ENCODE measurements around the gene ITGB3. TPM values are rescaled to one million over a fixed set of nuclear protein-coding genes. Genes with fewer than 3 reads are reported as not detected.
"Not testable (repeated sequence)": the region's sequence is repeated elsewhere in the genome, so short reads cannot be mapped to it uniquely, and the experiment has no call there.

Gene ITGB3
- total RNA-seq, 1 experiment from 2014 or later, result 0.48 TPM

DNA sequence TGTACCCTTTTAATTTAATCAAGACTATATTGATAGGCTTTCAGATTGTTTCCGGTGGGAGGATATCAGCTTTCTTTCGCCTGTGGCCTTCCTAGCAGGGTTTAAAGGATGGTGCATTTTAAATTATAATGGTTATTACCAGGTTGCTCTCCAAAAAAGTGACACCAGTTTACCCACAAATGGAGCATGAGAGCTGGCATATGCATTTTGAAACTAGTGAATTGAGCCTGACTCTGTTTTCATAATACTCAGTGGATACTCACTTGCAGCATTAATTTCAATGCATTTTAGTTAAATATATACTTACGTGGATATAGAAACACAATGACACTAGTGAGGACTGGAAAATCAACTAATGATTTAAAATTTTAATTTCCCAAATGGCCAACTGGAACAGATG is 38.7 kb upstream of the ITGB3 start:
- Mint-ChIP-seq H3K27ac (ENCODE audit: unreplicated experiment) (no peak overlapping the region), H3K27me3 (ENCODE audit: insufficient read depth, unreplicated experiment) (no peaks in the 10 kb centered on the region), H3K36me3 (ENCODE audit: insufficient read depth, unreplicated experiment) (no peaks in the 10 kb centered on the region), H3K4me3 (ENCODE audit: unreplicated experiment) (no peak overlapping the region), H3K9me3 (ENCODE audit: unreplicated experiment) (no peaks in the 10 kb centered on the region), H3K4me1 (ENCODE audit: low read depth, unreplicated experiment) (no peaks in the 10 kb centered on the region)
- no peak for DNase-seq
- H3K4me3 ChIP-seq (ENCODE audit: low read depth, low read length), result no peak overlapping the region
- no TSS peak for BruUV-seq (replicated peaks)
- TF ChIP-seq, protein P1, sequence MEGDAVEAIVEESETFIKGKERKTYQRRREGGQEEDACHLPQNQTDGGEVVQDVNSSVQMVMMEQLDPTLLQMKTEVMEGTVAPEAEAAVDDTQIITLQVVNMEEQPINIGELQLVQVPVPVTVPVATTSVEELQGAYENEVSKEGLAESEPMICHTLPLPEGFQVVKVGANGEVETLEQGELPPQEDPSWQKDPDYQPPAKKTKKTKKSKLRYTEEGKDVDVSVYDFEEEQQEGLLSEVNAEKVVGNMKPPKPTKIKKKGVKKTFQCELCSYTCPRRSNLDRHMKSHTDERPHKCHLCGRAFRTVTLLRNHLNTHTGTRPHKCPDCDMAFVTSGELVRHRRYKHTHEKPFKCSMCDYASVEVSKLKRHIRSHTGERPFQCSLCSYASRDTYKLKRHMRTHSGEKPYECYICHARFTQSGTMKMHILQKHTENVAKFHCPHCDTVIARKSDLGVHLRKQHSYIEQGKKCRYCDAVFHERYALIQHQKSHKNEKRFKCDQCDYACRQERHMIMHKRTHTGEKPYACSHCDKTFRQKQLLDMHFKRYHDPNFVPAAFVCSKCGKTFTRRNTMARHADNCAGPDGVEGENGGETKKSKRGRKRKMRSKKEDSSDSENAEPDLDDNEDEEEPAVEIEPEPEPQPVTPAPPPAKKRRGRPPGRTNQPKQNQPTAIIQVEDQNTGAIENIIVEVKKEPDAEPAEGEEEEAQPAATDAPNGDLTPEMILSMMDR (IDR thresholded peaks at IDR 0.05; ENCODE audit: insufficient read depth in 1 of 2, low read depth in 1 of 2, low read length in 1 of 2, severe bottlenecking in 1 of 2, unreplicated experiment in 1 of 2), result no peak
- H3K4me1 ChIP-seq, result peaks cover 15% of the 10 kb centered on the region; the same call in 1 of the 2 replicates
- ChIA-PET CTCF (no interaction called here), POLR2A (no interaction called here)
- H3K27me3 ChIP-seq (replicated peaks; ENCODE audit: control insufficient read depth, insufficient read depth, low read length), result no peaks in the 10 kb centered on the region
- H3K9me3 ChIP-seq, result no peaks in the 10 kb centered on the region
- intact Hi-C loops (cut with micrococcal nuclease; ENCODE audit: unreplicated experiment), result no loop called here
- H3K36me3 ChIP-seq (ENCODE audit: control insufficient read depth, insufficient read depth, low read length), result no peaks in the 10 kb centered on the region

DNA sequence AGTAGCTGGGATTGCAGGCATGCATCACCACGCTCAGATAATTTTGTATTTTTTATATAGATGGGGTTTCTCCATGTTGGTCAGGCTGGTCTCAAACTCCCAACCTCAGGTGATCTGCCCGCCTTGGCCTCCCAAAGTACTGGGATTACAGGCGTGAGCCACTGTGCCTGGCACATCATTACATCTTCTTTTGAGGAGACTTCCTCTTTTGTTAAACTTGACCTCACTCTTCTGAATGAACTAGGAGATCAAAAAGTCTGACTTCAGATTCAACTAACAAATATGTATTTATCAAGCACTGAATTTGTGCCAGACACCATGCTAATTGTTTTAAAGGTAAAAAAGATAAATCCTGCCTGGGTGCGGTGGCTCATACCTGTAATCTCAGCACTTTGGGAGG is 36.8 kb upstream of the ITGB3 start:
- H3K4me3 Mint-ChIP-seq (ENCODE audit: unreplicated experiment); H3K36me3 ChIP-seq (ENCODE audit: control insufficient read depth, insufficient read depth, low read length); DNase-seq; H3K27ac Mint-ChIP-seq (ENCODE audit: unreplicated experiment); H3K27me3 ChIP-seq (replicated peaks; ENCODE audit: control insufficient read depth, insufficient read depth, low read length); H3K4me3 ChIP-seq (ENCODE audit: low read depth, low read length); H3K27me3 Mint-ChIP-seq (ENCODE audit: insufficient read depth, unreplicated experiment); H3K4me1 Mint-ChIP-seq (ENCODE audit: low read depth, unreplicated experiment); H3K9me3 Mint-ChIP-seq (ENCODE audit: unreplicated experiment); POLR2A ChIA-PET; intact Hi-C loops (cut with micrococcal nuclease; ENCODE audit: unreplicated experiment); H3K36me3 Mint-ChIP-seq (ENCODE audit: insufficient read depth, unreplicated experiment); H3K9me3 ChIP-seq; BruUV-seq (replicated peaks): not testable (repeated sequence)
- CTCF ChIA-PET, result interaction anchor here (0.7 kb wide), 1 partner anchor 28 kb away, joined by 5 read pairs; the partner anchor contains the start of gene CDC27
- peaks cover 15% of the 10 kb centered on the region; the same call in 1 of the 2 replicates for H3K4me1 ChIP-seq

DNA sequence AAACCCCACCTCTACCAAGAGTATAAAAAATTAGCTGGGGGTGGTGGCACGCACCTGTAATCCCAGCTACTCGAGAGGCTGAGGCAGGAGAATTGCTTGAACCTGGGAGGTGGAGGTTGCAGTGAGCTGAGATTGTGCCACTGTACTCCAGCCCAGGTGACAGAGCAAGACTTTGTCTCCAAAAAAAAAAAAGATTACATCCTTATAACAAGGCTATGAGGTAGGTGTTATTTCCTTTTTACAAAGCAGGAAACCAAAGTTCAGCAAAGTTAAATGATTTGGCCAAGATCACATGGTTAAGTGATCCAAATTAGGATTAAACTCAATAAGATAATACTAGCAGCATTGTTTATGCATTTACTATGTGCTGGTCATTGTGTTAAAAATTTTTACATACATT is 36.3 kb upstream of the ITGB3 start:
- CTCF ChIA-PET, result interaction anchor here (0.7 kb wide), 1 partner anchor 28 kb away, joined by 5 read pairs; the partner anchor contains the start of gene CDC27
- H3K27ac Mint-ChIP-seq (ENCODE audit: unreplicated experiment); POLR2A ChIA-PET; H3K9me3 ChIP-seq; H3K36me3 Mint-ChIP-seq (ENCODE audit: insufficient read depth, unreplicated experiment); DNase-seq; intact Hi-C loops (cut with micrococcal nuclease; ENCODE audit: unreplicated experiment); H3K4me1 Mint-ChIP-seq (ENCODE audit: low read depth, unreplicated experiment); H3K27me3 Mint-ChIP-seq (ENCODE audit: insufficient read depth, unreplicated experiment); BruUV-seq (replicated peaks); H3K27me3 ChIP-seq (replicated peaks; ENCODE audit: control insufficient read depth, insufficient read depth, low read length); H3K9me3 Mint-ChIP-seq (ENCODE audit: unreplicated experiment); H3K4me3 ChIP-seq (ENCODE audit: low read depth, low read length); H3K36me3 ChIP-seq (ENCODE audit: control insufficient read depth, insufficient read depth, low read length); H3K4me3 Mint-ChIP-seq (ENCODE audit: unreplicated experiment): not testable (repeated sequence)
- peaks cover 15% of the 10 kb centered on the region; the same call in 1 of the 2 replicates for H3K4me1 ChIP-seq

DNA sequence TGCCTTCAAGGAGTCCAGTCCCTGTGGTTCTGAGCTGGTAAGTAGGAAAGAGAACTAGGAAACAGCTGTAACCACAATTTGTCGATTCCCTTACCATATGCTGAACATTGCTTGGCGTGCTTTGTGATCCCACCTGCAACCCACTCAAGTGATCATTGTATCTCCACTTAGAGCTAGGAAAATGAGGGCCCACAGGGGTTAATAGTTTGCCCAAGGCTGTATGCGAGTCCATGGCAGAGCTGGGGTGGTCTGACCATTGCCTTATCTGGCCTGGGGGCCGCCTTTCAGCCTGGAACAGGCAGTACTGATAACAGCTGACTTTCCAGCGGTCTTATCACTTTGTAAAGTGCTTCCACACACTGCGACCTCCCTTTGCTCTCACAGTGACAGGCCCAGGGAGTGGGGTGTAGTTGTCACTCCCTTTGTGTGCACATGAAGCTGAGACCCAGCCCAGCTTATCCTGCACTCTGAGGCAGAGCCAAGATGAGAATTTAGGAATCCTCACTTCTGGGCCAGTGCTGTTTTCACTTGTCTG is 34.7 kb upstream of the ITGB3 start:
- H3K4me1 Mint-ChIP-seq (ENCODE audit: low read depth, unreplicated experiment), result no peaks in the 10 kb centered on the region
- H3K4me3 ChIP-seq (ENCODE audit: low read depth, low read length), result no peak overlapping the region
- H3K27ac Mint-ChIP-seq (ENCODE audit: unreplicated experiment), result no peak overlapping the region
- DNase-seq, result no peak
- no peaks in the 10 kb centered on the region for H3K36me3 ChIP-seq (ENCODE audit: control insufficient read depth, insufficient read depth, low read length)
- no peaks in the 10 kb centered on the region for H3K27me3 ChIP-seq (replicated peaks; ENCODE audit: control insufficient read depth, insufficient read depth, low read length)
- peaks cover 9% of the 10 kb centered on the region for H3K9me3 Mint-ChIP-seq (ENCODE audit: unreplicated experiment)
- H3K27me3 Mint-ChIP-seq (ENCODE audit: insufficient read depth, unreplicated experiment), result no peaks in the 10 kb centered on the region
- intact Hi-C loops (cut with micrococcal nuclease; ENCODE audit: unreplicated experiment), result no loop called here
- ChIA-PET POLR2A (no interaction called here), CTCF (no interaction called here)
- BruUV-seq (replicated peaks), result no TSS peak
- 0 out of 2 replicates have a peak, but pooled peaks cover 4% of the 10 kb centered on the region for H3K9me3 ChIP-seq
- H3K36me3 Mint-ChIP-seq (ENCODE audit: insufficient read depth, unreplicated experiment), result no peaks in the 10 kb centered on the region
- no peak overlapping the region for H3K4me3 Mint-ChIP-seq (ENCODE audit: unreplicated experiment)
- H3K4me1 ChIP-seq, result peaks cover 15% of the 10 kb centered on the region; the same call in 1 of the 2 replicates
- TF ChIP-seq, protein P1 (IDR thresholded peaks at IDR 0.05; ENCODE audit: insufficient read depth in 1 of 2, low read depth in 1 of 2, low read length in 1 of 2, severe bottlenecking in 1 of 2, unreplicated experiment in 1 of 2), result no peak
